HG03520 (cell line): ENCODE results near the gene PRR3.

ENCODE experiments used
- ATAC-seq: cut with Tn5 transposase; IDR thresholded peaks from one replicate; pipeline ENCODE4 v1.9.1; 2021; ENCODE audit warnings: mild to moderate bottlenecking, moderate library complexity; ENCODE audit not compliant: unreplicated experiment

Gene PRR3

DNA sequence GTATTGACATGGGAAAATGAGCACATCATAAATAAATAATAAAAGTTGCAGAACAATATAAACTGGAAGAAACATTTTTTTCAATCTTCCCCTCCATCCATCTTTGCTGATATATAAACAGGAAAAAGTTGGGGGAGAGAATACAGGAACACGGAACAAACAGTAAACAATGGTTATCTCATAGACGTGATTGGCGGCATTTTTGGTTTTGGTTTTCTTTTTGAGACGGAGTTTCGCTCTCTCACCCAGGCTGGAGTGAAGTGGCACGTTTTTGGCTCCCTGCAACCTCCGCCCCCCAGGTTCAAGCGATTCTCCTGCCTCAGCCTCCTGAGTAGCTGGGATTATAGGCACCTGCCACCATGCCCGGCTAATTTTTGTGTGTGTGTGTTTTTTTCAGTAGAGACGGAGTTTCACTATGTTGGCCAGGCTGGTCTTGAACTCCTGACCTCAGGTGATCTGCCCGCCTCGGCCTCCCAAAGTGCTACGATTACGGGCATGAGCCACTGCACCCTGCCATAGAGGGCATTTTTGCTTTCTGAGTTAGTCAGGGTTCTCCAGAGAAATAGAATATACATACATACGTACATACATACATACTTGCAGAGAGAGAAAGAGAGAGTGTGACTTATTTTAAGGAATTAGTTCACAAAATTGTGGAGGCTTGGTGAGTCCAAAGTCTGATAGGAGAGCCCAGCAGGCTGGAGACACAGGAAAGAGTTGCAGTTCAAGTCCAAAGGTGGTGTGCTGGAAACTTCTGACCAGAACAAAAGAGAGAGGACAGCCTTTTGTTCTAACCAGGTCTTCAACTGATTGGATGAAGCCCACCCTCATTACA lies 23.4 kb upstream of the PRR3 start:
- ATAC-seq: no peak

GRCh38 chr6:30537931-30538330 lies 19.2 kb upstream of the PRR3 start:
- no peak for ATAC-seq

- ATAC-seq: no peak
Measured at GRCh38 chr6:30541515-30542403, 15.3 kb upstream of the PRR3 start.

- ATAC-seq: no peak
Measured at GRCh38 chr6:30542404-30542725, 14.7 kb upstream of the PRR3 start.

- no peak for ATAC-seq
Measured at GRCh38 chr6:30542915-30543314, 14.2 kb upstream of the PRR3 start.

GRCh38 chr6:30543821-30544220 lies 13.3 kb upstream of the PRR3 start:
- no peak for ATAC-seq

GRCh38 chr6:30544666-30545272 lies 12.3 kb upstream of the PRR3 start:
- no peak for ATAC-seq

- no peak for ATAC-seq
Measured at GRCh38 chr6:30547454-30547853, 9.6 kb upstream of the PRR3 start.

GRCh38 chr6:30548375-30548774 lies 8.7 kb upstream of the PRR3 start:
- no peak for ATAC-seq

- ATAC-seq: no peak
Measured at GRCh38 chr6:30554404-30554803, 2.7 kb upstream of the PRR3 start.

GRCh38 chr6:30554962-30555815 lies 1.9 kb upstream of the PRR3 start:
- ATAC-seq: no peak

GRCh38 chr6:30555816-30556065 lies 1.4 kb upstream of the PRR3 start:
- ATAC-seq: no peak

- peak; percentile 63 for ATAC-seq
Measured at GRCh38 chr6:30556066-30556905, 809 bp upstream of the PRR3 start, which contains the start of gene GNL1. Gene GNL1, minus strand, starts transcription at chr6:30556489. Its CDS starts 286 bp downstream, at chr6:30556203.

- ATAC-seq: no peak
Measured at GRCh38 chr6:30557683-30557981, 537 bp downstream of the PRR3 start.

- ATAC-seq: no peak
Measured at GRCh38 chr6:30560930-30561329, 3.8 kb downstream of the PRR3 start.

GRCh38 chr6:30562470-30563425 lies 5.7 kb downstream of the PRR3 start:
- ATAC-seq: no peak

DNA sequence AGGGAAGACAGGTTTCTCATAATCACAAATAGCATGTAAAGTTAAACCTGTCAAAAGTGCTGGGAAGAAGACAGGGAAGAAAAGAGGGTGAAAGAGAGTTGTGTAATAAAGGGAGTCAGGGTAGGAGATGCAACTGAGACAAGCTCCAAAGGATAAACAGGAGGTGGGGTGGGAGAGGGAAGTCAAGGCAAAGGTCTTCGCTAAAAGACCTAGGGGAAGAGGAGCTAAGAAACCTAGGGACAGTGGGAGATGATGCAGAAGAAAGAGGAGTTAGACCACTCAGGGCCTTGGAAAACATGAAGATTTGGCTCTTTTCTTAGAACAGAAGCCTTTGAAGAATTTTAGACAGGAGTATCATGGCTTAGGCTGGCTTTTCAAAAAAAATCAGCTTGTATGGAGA lies 7.0 kb downstream of the PRR3 start:
- ATAC-seq: no peak

DNA sequence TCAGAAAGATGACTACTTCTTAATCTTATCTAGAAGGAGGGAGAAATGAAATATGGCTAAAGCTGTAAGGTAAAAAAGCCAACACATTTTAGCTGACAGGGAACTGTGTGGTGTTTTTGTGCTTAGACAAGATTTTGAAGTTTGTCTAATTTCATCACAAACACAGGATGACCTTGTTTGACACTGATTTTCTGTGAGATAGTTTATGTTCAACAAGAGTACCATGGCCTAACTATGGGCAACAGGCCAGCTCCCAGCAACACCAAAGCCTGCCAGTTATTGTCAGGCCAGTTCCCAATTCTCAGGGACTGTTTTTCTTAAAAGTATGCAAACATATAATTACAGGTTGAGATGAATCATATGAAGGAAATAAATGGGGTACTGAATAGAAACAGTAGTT lies 8.7 kb downstream of the PRR3 start:
- ATAC-seq: no peak

- no peak for ATAC-seq
Measured at GRCh38 chr6:30568245-30568644, 11.2 kb downstream of the PRR3 start.
